GM12891 (cell line): ENCODE results near the gene HPD.

Experiments
- PAX5 ChIP-seq: IDR thresholded peaks from 2 replicates; pipeline ENCODE4 v1.6.1; 2011; ENCODE audit warnings: low read length, moderate library complexity, mild to moderate bottlenecking; ENCODE audit not compliant: insufficient read depth, severe bottlenecking
- POLR2A ChIP-seq: IDR thresholded peaks from 2 replicates; pipeline ENCODE4 v1.6.1; 2011; ENCODE audit warnings: low read depth, low read length, control low read depth
- POLR2AphosphoS5 ChIP-seq: IDR thresholded peaks from 2 replicates; pipeline ENCODE4 v1.6.1; 2011; ENCODE audit warnings: low read depth, low read length, control low read depth
- SPI1 ChIP-seq: IDR thresholded peaks from 2 replicates; pipeline ENCODE4 v1.6.1; 2011; ENCODE audit warnings: low read depth, low read length, control low read depth
- TAF1 ChIP-seq: IDR thresholded peaks from 2 replicates; pipeline ENCODE4 v1.6.1; 2011; ENCODE audit warnings: low read depth, low read length, control low read depth

GRCh38 chr12:121805171-121806008 is 53.3 kb downstream of the HPD start:
- TF ChIP-seq POLR2AphosphoS5 (no peak), PAX5 (no peak), TAF1 (no peak), POLR2A (no peak), SPI1 (no peak)
